K562 (cell line): ENCODE data around the gene FAM72C. TPM values are rescaled to one million over a fixed set of nuclear protein-coding genes. Genes with fewer than 3 reads are reported as not detected.
"Not testable (repeated sequence)": the region's sequence is repeated elsewhere in the genome, so short reads cannot be mapped to it uniquely, and the experiment has no call there.

ENCODE experiments used
- ATAC-seq: fragments of 200-7000 bp; cut with Tn5 transposase; 3 replicates; pipeline ENCODE4 v1.9.1; 2020; ENCODE audit warnings: moderate library complexity
- BruUV-seq: library from RNA; stranded (reverse); fragments of 400-500 nt; replicated peaks from 2 replicates; lab custom pipeline; 2021; lab: Mats Ljungman, UMichigan
- CTCF ChIA-PET: fragments of 300-600 bp; formaldehyde crosslinking; extraction: SDS; loops from one replicate; lab custom pipeline; 2021; ENCODE audit warnings: low intra/inter-chr PET ratio; lab: Yijun Ruan, JAX
- POLR2A ChIA-PET: fragments of 300-600, 350-650 bp; sonication (Branson Sonifier 250); formaldehyde crosslinking; extraction: SDS; loops from one replicate; lab custom pipeline; 2021; ENCODE audit warnings: antibody characterized with exemption, inconsistent platforms; lab: Yijun Ruan, JAX
- DNase-seq, 4 experiments: peaks; one replicate each; pipeline versions ENCODE4 v3.0.0 to v3.0.0-alpha.2; 2011 to 2018; ENCODE audit warnings: low spot score in 3 of 4, mixed read lengths in 3 of 4; ENCODE audit errors: extremely low read depth in 1 of 4
- FAIRE-seq: peaks from 2 replicates; lab custom pipeline; 2011; peaks lifted over from hg19 to GRCh38; lab: Jason Lieb, UNC
- H2AFZ ChIP-seq: 2 replicates; pipeline ENCODE4 v1.6.0; 2011; ENCODE audit warnings: low read depth, low read length, control low read depth, inconsistent platforms
- H3K27ac ChIP-seq: fragments of 200-600 bp; 3 replicates; pipeline ENCODE4 v1.8.0; 2011; ENCODE audit warnings: low read depth, mild to moderate bottlenecking, control low read depth, inconsistent platforms, low read length, moderate library complexity, mixed read lengths; ENCODE audit errors: extremely low read depth
- H3K27me3 ChIP-seq, 2 experiments: fragments of 300-600 bp in 1 of 2; 2 replicates in 1 of 2; 3 replicates in 1 of 2; pipeline versions ENCODE4 v1.6.0 to v1.8.0; 2011; ENCODE audit warnings: inconsistent platforms in 2 of 2, low read length in 2 of 2, mild to moderate bottlenecking in 1 of 2, mixed read lengths in 1 of 2, moderate library complexity in 1 of 2; ENCODE audit not compliant: control insufficient read depth in 2 of 2, insufficient read depth in 2 of 2
- H3K36me3 ChIP-seq: fragments of 300-600 bp; 3 replicates; pipeline ENCODE4 v1.8.0; 2011; ENCODE audit warnings: mild to moderate bottlenecking, low read length, inconsistent platforms; ENCODE audit not compliant: control insufficient read depth, insufficient read depth
- H3K4me1 ChIP-seq, 2 experiments: fragments of 200-600 bp in 1 of 2; replicated peaks in 1 of 2; 2 replicates in 1 of 2; 3 replicates in 1 of 2; pipeline versions ENCODE4 v1.5.1 to v1.8.0; 2011; ENCODE audit warnings: inconsistent platforms in 2 of 2, low read length in 2 of 2, mild to moderate bottlenecking in 1 of 2, mixed read lengths in 1 of 2, moderate library complexity in 1 of 2; ENCODE audit not compliant: control insufficient read depth in 2 of 2, insufficient read depth in 2 of 2
- H3K4me2 ChIP-seq: 2 replicates; pipeline ENCODE4 v1.6.1; 2011; ENCODE audit warnings: low read length, control low read depth, inconsistent platforms, mixed read lengths; ENCODE audit not compliant: insufficient read depth
- H3K4me3 ChIP-seq: fragments of 200-600 bp; sonication (generic), shearing (Covaris generic); 2 replicates; pipeline ENCODE4 v1.5.1; 2016; ENCODE audit warnings: control low read depth, inconsistent platforms
- H3K79me2 ChIP-seq: fragments of 200-600 bp; 3 replicates; pipeline ENCODE4 v1.8.0; 2011; ENCODE audit warnings: low read length, inconsistent platforms; ENCODE audit not compliant: control insufficient read depth, insufficient read depth
- H3K9ac ChIP-seq, 2 experiments: 2 replicates each; pipeline versions ENCODE4 v1.6.0 to v1.6.1; 2011; ENCODE audit warnings: low read depth in 2 of 2, low read length in 2 of 2, control low read depth in 1 of 2, inconsistent platforms in 1 of 2, mild to moderate bottlenecking in 1 of 2, mixed read lengths in 1 of 2; ENCODE audit not compliant: insufficient read depth in 1 of 2
- H3K9me1 ChIP-seq: one replicate; pipeline ENCODE4 v1.6.0; 2011; ENCODE audit warnings: inconsistent platforms, mild to moderate bottlenecking, low read length, moderate library complexity; ENCODE audit not compliant: control insufficient read depth, insufficient read depth
- H3K9me3 ChIP-seq: replicated peaks from 2 replicates; pipeline ENCODE4 v1.5.1; 2011; ENCODE audit warnings: low read depth, low read length, inconsistent platforms; ENCODE audit not compliant: control insufficient read depth, insufficient read depth
- H4K20me1 ChIP-seq: replicated peaks from 2 replicates; pipeline ENCODE4 v1.6.1; 2011; ENCODE audit warnings: low read length, inconsistent platforms, mixed read lengths; ENCODE audit not compliant: control insufficient read depth, insufficient read depth
- CXXC5 ChIP-seq: fragments of 250-450 bp; sonication (Bioruptor Pico); IDR thresholded peaks from 2 replicates; pipeline ENCODE4 v1.8.0; 2022; ENCODE audit warnings: inconsistent platforms, mild to moderate bottlenecking, moderate library complexity
- KLF16 ChIP-seq: IDR thresholded peaks from 2 replicates; pipeline ENCODE4 v1.6.1; 2016; ENCODE audit warnings: antibody characterized with exemption
- MTA2 ChIP-seq: fragments of 450-650 bp; IDR thresholded peaks from 2 replicates; pipeline ENCODE4 v1.6.1; 2016; ENCODE audit warnings: low read depth
- NFIC ChIP-seq: fragments of 450-650 bp; IDR thresholded peaks from 2 replicates; pipeline ENCODE4 v1.6.1; 2017; ENCODE audit warnings: mild to moderate bottlenecking, inconsistent platforms
- SMARCA4 ChIP-seq: fragments of 450-650 bp; IDR thresholded peaks from 2 replicates; pipeline ENCODE4 v1.6.1; 2016
- TAL1 ChIP-seq: fragments of 450-650 bp; IDR thresholded peaks from 2 replicates; pipeline ENCODE4 v1.6.1; 2016; ENCODE audit warnings: mild to moderate bottlenecking
- TRIM24 ChIP-seq, 2 experiments: fragments of 450-650 bp; IDR thresholded peaks; 2 replicates each; pipeline ENCODE4 v1.6.1; 2016
- WGBS: fragments of 100-300 bp; shearing (Covaris generic); methylation state at CpG from one replicate; pipeline ENCODE4 v1.1.6; 2016; ENCODE audit warnings: low coverage, mixed read lengths; ENCODE audit not compliant: insufficient coverage; ENCODE audit errors: missing lambda C conversion rate; 5-methylcytosine and 5-hydroxymethylcytosine counted together
- in situ Hi-C: fragments of 300-500 bp; cut with MboI; formaldehyde crosslinking; loops from 4 replicates; pipeline ENCODE4 v1.15.0; 2018; ENCODE audit warnings: inconsistent platforms, mixed read lengths
- intact Hi-C: fragments of 100-400 bp; cut with micrococcal nuclease; formaldehyde crosslinking; loops from 2 replicates; pipeline ENCODE4 v1.14.2; 2022
- polyA plus RNA-seq, 8 experiments: library from polyadenylated mRNA; depleted of rRNA in 4 of 8; stranded (reverse) in 5 of 8; unstranded in 3 of 8; fragments of >200 nt; fragmentation: Nextera tagmentation in 2 of 8; fragmentation: Illumina TruSeq in 1 of 8; extraction: Ambion mirVana in 2 of 8; extraction: Trizol in 1 of 8; gene quantifications; 2 replicates each; pipeline versions ENCODE4 v1.2.1 to v1.2.3, GENCODE V29; 2011 to 2014; ENCODE audit warnings: inconsistent platforms in 1 of 8, missing spikeins in 1 of 8
- total RNA-seq, 7 experiments: library from RNA; depleted of rRNA in 6 of 7; stranded (reverse); fragments of >200 nt in 6 of 7; fragmentation: Illumina TruSeq in 2 of 7; extraction: Trizol in 2 of 7; gene quantifications; 2 replicates each; pipeline versions ENCODE4 v1.2.1 to v1.2.3, GENCODE V29; 2011 to 2021; ENCODE audit warnings: low replicate concordance in 1 of 7
- TF ChIP-seq, protein P1 (sequence below): sonication (generic); formaldehyde crosslinking; IDR thresholded peaks from 2 replicates; pipeline ENCODE4 v1.8.0; 2022; ENCODE audit warnings: missing genetic modification reagents, mild to moderate bottlenecking, moderate library complexity, borderline replicate concordance

Gene FAM72C
- total and polyA plus RNA-seq, 9 of the 15 experiments (the other 6 are each of a cell fraction or from before 2014, with no cell fraction given), result 4.5 to 43.5 (median 19.6) TPM

DNA sequence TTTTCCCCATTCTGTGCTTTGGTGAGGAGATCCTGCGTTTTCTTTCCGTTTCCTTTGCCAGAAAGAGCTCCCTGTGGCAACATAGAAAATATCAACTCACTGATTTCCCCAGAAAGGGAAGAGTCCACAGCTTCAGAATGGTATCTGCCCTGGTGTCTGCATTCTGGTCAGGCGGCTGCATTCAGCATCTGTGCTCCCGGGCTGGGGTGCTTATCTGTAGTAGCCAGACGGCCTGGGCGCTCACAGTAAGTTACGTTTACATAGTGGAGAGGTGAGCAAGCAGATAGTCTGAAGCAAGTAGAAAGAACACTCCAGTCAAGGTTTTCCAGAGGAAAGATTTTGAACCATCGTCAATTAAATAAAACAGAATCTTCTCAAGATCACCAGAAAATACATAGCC is 29.3 kb upstream of the FAM72C start (continued):
- TF ChIP-seq, protein P1, sequence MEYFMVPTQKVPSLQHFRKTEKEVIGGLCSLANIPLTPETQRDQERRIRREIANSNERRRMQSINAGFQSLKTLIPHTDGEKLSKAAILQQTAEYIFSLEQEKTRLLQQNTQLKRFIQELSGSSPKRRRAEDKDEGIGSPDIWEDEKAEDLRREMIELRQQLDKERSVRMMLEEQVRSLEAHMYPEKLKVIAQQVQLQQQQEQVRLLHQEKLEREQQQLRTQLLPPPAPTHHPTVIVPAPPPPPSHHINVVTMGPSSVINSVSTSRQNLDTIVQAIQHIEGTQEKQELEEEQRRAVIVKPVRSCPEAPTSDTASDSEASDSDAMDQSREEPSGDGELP, result peak; percentile 59; the same call in 1 of the 2 replicates
- TF ChIP-seq SMARCA4 (peak; percentile 54), TRIM24 (IDR thresholded peaks at IDR 0.05) (peak; percentile 20 to 51; a peak in 1 of 4 replicates), KLF16 (peak; percentile 72; the same call in 1 of the 2 replicates), MTA2 (peak; percentile 57; the same call in 1 of the 2 replicates), TAL1 (peak; percentile 82), CXXC5 (peak; percentile 44; the same call in 1 of the 2 replicates), NFIC (peak; percentile 56)

DNA sequence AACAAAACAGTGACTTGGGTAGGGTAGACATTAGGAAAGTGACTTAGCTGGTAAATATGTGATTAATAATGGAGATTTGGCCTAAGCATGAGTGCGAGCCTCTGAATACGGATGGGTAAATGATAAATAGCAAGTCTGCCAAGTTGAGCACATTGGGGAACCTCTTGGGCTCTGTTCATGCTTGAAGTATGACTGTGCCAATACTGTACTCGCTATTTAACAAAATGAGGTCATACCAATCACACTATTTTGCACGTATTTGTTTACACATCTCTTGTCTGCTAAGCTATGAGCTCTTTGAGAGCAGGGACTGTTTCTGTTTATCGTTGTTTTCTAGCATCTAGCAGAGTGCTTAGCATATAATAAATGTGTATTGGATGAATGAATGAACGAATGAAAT is 24.2 kb upstream of the FAM72C start:
- WGBS, result no CpG with 5 or more reads among the region's 6 CpGs
- intact Hi-C loops, in situ Hi-C loops, BruUV-seq, FAIRE-seq, DNase-seq, H3K27me3 ChIP-seq, ATAC-seq, H4K20me1 ChIP-seq, H3K4me1 ChIP-seq, H3K27ac ChIP-seq, H3K36me3 ChIP-seq, H3K9me1 ChIP-seq, CTCF ChIA-PET, H3K9me3 ChIP-seq, H3K79me2 ChIP-seq, H2AFZ ChIP-seq, POLR2A ChIA-PET, H3K4me2 ChIP-seq, H3K9ac ChIP-seq, H3K4me3 ChIP-seq: not testable (repeated sequence)

DNA sequence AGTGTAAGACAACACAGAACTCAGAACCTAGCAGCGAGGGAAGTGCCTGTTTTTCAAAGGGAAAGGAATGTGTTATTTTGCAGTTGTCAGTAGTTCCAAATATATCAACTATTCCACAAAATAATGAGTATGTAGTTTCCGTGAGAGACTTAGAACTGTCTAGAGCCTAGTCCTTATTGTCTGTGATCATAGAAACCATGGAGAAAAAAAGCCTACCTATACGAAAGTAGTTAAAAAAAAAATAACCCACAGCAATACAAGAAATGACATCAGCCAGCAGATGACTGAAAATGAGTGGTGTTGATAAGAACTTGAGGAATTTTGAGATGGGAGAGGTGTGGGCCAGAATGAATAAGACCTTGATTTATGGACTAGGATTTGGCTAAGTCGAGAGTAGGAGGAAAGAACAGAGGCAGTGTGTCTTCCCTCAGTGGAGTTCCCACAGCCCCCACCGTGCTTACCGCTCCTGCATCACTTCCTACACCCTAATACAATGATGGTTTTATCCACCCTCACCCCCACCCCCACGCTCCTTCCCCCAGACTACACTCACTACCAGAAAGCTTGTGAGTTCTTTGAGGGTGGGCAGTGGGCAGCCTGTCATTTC is 21.6 kb upstream of the FAM72C start:
- intact Hi-C loops, result not testable (repeated sequence)

DNA sequence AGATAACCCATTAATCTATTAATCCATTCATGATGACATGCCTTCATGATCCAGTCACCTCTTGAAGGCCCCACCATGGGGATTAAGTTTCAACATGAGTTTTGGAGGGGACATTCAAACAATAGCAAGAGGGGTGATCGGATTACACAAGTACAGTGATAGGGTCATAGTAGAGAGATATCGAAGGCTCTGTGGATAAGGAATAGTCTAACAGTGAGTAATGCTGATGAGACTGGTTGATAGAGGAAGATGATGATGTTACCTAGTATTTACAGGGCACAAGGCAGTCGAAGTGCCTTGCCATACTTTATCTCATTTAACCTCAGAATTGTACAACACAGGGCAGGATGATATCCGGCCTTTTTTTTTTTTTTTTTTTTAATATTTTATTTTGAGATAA is 18.9 kb upstream of the FAM72C start:
- CTCF ChIA-PET, H3K9ac ChIP-seq, H3K79me2 ChIP-seq, H3K9me3 ChIP-seq, intact Hi-C loops, H3K36me3 ChIP-seq, H3K27ac ChIP-seq, H3K4me1 ChIP-seq, BruUV-seq, DNase-seq, H3K27me3 ChIP-seq, FAIRE-seq, ATAC-seq, H3K4me3 ChIP-seq, H3K4me2 ChIP-seq, in situ Hi-C loops, H2AFZ ChIP-seq, H4K20me1 ChIP-seq, POLR2A ChIA-PET, H3K9me1 ChIP-seq: not testable (repeated sequence)
- WGBS, result no CpG with 5 or more reads among the region's 4 CpGs

More for the DNA sequence above, 21.6 kb upstream of the FAM72C start:
- POLR2A ChIA-PET, H3K4me3 ChIP-seq, CTCF ChIA-PET, H3K4me1 ChIP-seq, H3K9me3 ChIP-seq, H4K20me1 ChIP-seq, in situ Hi-C loops, FAIRE-seq, DNase-seq, H3K27me3 ChIP-seq, H3K79me2 ChIP-seq, H3K4me2 ChIP-seq, H3K36me3 ChIP-seq, BruUV-seq, H2AFZ ChIP-seq, H3K27ac ChIP-seq, H3K9me1 ChIP-seq, H3K9ac ChIP-seq: not testable (repeated sequence)
- ATAC-seq, result peak; percentile 63
- 0% methylated on average over 1 of the region's 7 CpGs for WGBS
